T-helper 1 cell (primary cell): Measurements from ENCODE around the gene FOXJ1.

Experiments used
- DNase-seq, 5 donors: peaks; one replicate each; pipeline ENCODE4 v3.0.0-alpha.2; 2012 to 2020

The FOXJ1 gene

DNA sequence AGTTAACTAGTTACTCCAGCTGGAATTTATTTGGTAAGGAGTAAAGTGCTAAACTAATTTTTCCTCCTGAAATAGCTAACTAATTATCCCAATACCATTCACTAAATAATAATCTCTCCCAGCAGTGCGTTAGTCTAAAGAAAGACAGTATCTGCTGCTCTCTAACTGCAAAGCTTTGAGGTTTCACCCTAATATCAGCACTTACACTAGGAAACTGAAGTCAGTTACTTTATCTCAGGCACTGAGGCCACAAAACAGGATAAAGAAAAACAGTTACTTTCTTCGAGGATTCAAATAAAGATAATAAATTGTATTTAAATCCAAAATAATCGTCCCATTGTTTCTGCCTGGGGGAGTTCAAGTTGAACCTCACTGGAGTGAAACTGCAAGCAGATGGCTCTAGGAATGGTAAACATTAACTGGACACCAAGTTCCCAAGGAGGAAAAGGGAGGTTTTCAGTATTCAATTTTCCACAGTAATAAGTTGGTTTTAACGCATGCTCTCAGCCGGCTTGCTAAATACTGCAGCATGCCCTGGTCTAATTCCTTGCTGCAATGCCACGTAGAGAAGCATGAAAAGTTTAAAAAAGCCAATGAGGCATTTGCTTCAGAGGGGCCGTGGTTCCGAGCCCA is 20.0 kb upstream of the FOXJ1 start:
- DNase-seq = no peak

DNA sequence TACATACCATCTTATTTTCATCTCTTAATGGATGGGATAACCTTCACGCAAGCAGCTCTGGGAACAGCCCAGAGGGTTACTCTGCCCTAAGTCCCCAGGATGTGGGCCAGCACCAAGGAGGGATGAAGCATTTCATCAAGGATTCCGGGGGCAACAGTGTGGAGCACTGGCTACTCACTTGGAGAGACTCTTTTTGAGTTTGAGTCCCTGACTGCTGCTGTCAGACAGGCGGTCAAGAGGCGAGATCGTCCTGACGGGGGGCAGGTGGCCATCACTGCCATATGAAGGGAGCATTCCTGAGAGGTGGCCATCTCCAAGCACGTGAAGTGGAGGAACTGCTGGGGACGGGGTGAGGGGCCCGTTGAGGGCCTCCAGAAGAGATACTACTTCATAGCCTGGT is 18.1 kb upstream of the FOXJ1 start:
- DNase-seq = no peak

DNA sequence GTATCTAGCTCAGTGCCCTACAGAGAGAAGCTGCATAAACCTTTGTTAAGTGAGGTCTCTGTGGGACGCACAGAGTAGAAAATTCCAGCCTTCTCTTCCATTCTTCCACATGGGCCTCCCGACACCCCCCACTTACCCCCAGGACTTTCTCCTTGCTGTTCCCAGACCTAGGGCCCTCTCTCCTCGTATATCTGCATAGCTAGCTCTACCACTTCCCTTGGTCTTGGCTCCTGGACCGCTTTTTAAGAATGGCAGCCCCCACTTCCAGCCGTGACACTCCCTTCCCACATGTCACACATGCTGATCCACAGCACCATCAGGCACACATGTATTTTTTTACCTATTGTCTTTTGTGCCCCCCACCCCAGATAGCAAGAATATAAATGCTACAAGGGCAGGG is 16.7 kb upstream of the FOXJ1 start:
- DNase-seq = no peak

DNA sequence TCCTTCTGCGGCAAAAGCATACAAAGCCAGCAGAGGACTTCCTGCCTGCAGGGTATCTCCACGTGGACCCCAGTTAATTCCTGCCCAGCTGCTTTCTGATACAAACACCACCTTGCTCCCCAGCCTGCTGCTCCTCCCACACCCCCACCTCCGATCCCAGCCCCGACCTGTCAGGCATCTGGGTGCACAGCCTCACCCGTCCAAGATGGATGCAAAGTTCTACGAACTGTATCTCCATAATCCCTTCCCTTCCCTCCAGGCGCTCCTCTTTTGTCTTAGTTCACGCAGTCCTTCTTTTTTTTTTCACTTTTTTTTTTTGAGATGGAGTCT is 15.6 kb upstream of the FOXJ1 start:
- DNase-seq = no peak

DNA sequence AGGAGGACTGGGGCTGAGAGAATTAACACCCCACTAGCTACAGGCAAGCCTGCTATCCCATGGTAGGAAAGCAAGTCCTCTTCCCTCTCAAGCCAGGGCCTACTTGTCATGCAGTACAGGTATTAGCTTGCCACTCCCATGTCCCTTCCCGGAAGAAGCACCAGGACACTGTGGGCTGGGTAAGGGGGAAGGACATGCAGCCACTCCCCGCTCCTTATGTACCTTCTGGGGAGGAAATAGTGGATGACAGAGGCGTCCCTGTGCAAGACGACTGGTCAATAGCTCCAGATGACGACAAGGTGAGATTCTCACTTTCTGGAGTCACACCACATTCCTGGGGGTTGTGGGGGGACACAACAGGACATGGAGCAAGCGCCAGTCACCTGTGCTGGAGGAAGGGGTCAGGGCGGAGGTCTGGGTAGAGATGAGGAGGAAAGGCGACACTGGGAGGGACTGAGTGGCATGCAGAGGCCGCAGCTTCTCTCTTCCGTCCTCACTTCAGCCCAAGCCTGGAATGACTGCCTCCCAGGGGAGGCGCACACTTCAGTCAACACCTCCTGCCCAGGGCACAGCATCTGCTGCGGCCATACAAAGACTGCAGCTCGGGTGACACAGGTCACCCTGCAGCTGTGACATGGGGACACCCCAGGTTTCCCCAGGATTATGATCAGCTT is 15.1 kb upstream of the FOXJ1 start:
- DNase-seq = no peak

DNA sequence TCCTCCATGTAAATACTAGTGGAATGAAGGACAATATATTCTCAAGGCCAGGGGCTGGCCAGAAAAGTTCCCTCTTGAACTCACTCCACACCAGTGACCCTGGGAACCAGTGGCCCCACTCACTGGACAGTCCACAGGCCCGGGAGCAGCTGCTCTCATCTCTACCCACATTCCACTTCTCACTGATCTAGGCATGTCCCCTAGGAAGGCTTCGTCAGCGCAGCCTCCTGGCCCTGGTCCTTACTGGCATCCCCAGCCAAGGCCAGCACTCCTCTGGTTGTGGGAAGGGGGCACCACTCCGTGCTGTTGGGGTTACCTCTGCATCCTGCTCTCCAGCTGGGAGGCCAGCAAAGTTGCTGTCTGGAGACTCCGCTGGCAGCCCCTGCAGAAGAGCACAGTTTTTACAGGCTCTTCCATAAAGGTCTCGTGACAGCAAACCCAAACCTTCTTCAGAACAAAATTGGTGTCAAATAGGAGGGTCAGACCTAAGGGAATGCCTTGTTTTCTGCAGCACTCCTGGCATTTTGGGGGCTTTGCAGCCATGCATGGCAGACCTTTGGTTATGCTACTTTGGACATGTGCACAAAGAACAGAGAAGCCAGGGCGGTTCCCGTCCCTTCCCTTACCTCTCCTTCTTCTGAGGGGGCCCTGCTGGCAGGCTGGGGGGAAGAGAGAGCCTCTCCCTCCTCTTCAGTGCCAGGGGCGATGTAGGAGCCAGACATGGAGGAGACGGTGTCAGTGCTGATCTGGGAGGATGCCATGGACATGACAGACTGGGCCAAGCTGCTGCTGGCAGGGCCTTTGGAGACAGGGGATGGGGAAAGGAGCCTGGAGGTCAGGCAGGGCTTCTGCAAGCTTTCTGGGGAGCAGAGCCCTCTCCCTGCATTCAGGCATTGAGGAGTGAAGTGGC is 14.1 kb upstream of the FOXJ1 start:
- DNase-seq = no peak

DNA sequence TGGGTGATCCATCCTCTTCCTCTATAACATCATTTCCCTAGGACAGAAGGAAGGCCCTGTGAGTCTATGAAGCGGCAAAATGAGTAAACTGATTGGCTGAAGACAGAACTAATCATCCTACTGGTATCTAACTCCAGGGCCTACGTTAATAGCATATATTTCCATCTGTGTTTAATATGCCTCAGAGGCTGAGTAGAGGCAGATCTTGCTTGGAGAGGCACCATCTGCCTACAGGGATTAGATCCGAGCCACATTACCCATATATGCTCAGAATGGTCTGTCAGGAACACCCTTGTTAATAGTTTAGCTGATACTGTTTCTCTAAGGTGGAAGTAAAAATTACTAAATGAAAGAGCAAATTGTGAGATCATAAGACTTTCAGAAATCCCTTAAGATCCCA is 13.2 kb upstream of the FOXJ1 start:
- no peak for DNase-seq

DNA sequence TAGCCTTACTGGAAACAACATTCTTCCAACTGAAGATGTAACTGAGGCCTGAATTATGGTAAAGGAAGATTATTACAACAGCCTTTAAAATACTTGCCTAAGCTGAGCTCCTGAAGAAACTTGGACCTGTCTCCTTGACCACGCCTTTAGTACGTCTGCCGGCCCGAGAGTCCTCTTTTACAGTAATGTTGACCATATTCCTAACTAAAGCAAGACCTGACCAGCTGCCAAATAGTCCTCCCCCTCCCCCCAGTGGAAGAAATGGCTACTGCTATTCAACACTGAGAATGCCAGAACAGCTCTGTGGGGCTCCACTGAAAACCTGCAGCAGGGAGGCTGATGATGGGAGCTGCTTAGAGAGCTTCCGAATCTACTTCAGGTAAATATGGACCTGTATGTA is 12.6 kb upstream of the FOXJ1 start:
- DNase-seq = no peak

DNA sequence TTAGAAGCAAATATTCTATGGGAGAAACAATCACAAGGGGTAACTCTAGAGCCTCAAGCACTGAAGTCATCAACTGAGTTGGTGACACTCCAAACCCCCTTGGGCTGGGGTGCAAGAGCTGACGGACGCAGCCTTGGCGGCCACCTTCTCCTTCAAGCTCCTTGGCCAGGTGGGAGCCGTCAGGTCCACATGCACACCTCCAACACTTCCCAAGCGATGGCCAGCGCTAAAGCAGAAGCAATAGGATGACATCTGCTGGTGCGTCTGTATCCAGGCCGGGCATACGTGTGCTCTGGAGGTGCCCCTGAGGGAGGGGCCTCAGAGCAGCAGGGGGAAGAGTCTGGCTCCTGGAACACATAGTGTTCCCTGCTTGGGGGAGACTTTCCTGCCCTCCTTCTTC is 12.2 kb upstream of the FOXJ1 start:
- DNase-seq = no peak

DNA sequence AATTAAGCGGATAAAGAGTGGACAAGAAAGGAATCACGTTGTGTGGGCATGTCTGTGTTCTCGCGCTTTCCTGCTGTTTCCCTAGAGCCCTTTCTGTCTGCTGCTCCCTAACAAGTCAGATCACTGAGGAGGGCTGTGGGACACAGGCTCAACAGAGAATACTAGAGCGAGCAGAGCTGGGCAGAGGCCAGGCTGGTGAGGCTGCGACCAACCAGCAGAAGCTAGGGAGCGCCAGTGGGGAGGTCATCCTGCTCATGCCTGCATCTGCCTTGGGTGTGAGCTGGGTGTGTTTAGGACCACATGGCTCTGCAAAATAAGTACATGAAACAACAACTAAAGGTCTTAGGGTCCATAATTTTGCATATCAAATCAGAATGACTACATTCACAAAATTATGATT is 11.5 kb upstream of the FOXJ1 start:
- DNase-seq = no peak

DNA sequence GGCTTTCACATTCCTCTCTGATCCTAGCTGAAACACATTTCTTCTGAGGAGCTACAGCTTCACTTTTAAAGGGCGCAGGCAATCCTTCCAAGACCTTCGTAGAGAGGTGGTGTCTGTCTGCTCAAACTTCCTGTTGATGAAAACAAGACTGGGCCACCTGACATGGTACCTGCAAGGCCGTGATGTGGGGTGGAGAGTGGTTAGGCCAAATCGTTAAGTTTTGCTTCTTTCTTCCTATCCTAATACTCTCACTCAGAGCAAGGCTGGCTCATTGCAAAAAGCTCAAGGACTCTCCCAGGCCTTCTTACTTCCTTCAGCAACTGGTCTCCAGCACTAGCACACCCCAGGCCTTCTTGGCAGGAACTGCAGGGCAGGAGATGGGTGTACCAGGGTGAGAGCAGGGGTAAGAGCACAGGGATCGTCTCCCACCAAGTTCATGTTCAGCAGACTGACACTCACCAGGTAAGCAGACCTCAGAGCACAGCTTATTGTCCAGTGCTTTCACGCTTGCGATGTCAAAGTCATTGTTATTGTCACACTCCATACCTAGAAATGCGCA is 10.9 kb upstream of the FOXJ1 start:
- peak in 2 of 5 donors; percentile 22 to 34 for DNase-seq

DNA sequence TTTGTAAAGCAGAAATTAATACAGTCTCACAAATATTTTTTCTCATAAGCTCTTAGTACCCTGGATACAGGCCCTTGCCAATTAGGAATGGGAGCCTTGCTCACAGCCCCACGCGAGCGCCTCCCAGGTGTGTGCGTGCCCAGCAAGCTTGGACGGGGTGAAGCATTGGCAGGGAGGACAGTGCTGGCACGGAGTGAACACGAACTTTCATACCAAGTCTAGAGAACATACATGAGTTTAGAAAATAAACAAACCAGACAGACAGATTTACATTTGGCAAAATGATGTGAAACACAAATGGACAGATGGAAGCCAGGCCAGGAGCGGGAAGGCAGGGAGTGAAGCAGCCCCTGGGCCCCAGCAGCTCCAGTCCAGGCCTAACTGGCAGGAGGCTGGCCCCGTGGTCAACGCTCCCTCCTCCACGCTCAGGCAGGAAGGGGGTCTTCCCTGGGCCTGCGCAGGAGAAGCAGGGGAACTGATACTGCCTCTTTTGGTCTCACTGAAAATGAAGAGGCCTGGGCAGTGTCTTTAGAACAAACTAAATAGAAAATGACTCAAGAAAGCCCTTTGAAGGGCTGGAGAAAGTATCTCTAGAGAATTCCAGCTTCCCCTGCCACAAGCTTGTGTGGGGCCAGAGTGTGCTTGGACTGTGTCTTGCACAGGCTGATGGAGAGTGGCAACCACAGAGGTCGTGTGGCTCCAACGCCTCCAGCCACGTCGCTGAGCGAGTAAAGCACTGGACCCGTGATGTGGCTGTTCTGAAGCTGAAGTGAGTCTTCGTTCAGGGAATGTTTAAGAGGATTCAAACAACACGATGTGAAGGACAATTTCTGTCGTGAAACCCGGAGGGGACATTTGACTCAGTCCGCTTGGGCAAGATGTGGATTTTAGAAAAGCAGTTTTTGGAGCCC is 9.9 kb upstream of the FOXJ1 start:
- DNase-seq = no peak

DNA sequence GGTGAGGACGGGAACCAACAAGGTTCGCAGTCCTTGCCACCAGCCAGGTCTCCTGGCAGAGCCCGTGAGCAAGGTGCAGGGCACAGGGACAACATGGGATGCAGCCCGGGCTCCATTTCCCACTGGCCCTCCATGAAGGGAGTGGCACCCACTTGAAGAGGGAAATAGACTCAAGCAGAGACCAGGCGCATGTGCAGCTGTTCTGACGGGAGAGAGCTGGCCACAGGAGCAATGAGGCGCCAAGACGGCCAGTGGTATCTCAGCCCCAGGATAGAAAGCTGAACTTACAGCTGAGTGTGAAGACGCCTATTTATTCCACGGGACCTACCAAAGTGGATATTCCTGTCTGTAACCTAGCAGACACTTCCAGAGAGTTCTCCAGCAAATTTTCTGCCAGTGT is 8.2 kb upstream of the FOXJ1 start:
- DNase-seq = no peak

DNA sequence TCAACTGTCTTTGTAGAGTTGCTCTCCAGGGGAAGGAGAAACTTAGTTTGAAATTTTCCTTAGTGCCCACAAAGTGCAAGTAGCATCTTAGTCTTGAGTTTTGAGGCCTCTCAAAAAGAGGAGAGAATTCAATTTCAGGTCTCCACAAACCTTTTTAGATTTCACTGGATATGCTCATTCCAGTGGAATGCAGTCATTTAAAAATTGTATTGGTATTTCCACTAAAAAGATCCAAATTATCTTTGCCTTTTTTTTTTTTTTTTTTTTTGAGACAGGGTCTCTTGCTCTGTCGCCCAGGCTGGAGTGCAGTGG is 6.9 kb upstream of the FOXJ1 start:
- no peak for DNase-seq

DNA sequence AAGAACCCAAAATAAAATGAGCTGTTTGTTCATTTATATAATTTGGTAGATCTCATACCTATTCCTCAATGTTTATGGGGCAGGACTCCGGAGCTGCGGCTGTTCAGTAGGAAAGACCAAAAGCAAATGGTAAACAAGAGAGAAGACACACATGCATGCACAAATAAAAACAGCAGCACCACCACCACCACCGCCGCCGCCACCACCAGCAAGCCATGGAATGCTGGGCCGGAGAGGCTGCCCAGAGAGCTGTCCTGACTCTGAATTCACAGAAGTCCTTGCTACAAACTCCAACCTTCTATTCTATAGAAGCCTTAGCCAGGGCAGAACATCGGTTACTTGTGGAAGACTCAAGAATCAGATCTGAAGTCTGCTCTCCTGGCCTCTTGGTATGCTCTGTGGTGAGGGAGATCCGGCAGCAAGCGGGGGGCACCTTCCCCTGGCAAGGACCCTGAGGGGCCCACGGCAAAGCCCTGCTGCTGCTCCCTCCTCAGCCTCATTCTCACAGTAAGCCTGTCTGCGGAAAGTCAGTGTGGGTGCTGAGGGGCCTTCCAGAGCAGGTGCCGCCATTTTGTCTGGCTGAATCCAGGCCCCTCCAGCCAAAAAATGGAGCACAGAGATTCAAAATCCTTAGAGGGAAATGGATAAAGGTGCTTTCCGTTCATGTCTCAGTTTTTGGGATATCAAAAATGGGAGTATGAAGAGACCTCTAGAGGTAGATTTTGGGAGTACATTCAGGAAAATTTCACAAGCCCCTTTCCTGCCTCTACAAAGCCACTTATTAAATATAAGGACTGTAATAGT is 6.4 kb upstream of the FOXJ1 start:
- DNase-seq = no peak

DNA sequence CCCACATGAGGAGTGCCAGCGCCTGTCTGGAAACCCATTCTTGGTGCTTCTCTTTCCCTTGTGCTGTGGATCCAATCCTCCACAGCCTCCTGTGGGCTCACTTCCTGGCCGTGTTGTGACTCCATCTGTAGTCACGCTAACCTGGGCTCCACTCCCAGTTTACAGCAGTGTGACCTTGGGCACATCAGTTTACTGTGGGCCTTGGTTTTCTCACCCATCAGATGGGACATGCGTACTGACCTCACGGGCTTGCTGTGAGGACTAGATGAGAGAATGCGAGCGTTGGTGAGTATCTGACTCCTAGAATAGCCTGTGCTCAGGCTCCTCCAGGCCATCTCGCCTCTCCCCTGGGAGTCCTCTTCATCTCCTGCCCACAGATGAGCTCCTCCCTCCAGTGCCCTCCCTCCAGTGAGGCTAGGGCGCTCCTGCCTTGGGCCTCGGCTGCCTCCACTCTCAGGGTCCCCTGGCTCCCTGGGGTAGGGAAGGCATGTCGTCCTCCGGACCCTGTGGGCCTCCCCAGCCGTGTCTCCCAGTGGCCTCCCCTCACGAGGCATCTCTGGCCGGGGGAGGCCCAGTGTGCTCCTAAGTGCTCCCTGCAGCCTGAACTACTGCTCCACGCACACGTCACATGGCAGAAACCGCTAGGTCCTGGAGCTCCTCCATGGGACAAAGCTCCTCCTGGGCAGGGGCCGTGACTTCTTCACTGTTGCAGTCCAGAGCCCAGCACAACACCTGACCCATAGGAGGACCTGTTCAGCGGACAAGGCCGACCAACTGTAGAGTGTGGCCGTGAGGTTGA is 5.2 kb upstream of the FOXJ1 start:
- DNase-seq = peak in 1 of 5 donors; percentile 45

DNA sequence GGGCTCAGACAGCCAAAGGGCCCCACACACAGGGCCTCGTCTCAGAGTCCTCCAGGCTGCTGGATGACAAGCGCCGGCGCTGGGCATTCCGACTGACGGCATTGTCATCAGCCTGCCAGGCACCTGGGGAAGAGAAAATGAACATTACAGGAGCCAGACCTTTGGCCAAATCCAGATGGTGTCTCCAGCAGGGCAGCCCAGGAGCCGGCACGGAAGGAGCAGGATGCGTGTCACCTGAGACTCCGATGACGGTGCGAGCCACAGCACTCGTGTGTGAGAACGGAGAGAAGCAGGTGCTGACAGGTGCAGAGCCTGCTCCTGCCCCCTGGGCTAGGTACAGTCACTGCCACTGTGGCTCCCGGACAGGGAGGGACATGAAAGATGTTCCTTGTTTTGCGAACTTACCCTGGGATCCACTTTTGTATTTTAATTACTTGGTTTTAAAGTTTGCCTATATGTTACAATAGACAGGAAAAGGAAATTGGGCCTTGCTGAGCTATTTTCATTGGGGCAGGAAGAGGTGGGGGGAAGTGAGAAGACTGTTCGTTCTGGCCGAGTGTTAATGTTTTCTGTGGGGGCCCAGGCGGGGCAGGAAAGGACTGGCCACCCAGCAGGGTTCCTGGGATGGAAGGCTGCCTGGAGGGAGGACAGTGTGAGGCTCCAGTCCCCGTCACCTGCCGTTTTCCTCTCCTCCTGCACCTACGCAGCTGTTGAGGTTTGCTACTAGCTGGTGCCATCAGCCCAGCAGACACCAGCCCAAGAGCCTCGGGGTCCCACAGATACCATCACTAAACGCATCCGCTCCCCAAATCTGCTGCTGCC is 4.4 kb upstream of the FOXJ1 start:
- DNase-seq = peak in 3 of 5 donors; percentile 49 to 66 (median 51)

DNA sequence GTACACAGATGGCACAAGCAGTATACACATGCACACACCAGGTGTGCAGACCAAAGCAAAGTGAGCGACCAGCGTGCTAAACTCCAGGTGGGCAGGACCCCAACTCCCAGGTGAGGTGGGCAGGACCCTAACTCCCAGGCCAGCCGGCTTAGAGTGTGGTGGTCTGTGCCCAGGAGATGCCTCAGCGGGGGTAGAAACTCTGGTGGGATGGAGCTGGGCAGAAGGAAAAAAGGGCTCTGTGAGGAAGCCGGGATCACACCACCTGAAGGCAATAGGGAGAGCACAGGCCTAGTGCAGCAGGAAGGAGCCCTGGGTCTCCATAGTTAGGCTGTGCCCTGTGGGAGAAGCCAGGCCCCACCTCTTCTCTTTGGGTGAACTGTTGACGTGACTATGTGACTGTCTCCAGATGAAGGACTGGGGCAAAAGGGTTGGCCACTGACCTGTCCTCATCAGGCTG is 1.6 kb upstream of the FOXJ1 start:
- no peak for DNase-seq

DNA sequence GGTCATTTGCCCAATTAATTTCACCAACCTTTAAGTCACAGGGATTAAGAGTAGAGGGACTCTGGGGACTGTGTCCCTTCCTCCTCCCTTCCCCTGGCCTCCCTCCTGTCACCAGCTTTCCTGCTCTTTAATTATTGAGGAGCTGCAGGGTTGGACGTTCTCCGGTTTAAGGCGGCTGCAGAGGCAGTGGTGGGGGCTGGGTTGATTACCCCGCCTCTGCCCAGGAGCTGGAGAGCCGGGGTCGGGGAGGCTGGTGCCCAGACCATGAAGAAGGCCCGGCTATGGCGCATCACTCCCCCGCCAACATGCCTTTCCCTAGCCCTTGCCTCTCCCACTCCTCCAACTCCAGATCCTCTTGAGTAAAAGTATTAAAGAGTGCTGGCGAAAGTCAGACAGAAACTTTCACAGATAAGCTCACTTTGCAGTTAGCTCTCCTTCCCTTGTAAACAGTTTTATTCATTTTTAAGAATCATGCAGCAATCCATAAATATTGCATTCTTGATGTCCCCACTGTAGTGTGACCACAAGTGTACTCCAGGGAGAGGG is 1.1 kb upstream of the FOXJ1 start:
- DNase-seq = no peak
